ENCODE measurements around the gene KCNMA1. TPM values are rescaled to one million over a fixed set of nuclear protein-coding genes. Genes with fewer than 3 reads are reported as not detected.

The KCNMA1 gene
- total RNA-seq, 3 donors from 2014 or later: 13.6 to 37.8 (median 15.1) TPM

DNA sequence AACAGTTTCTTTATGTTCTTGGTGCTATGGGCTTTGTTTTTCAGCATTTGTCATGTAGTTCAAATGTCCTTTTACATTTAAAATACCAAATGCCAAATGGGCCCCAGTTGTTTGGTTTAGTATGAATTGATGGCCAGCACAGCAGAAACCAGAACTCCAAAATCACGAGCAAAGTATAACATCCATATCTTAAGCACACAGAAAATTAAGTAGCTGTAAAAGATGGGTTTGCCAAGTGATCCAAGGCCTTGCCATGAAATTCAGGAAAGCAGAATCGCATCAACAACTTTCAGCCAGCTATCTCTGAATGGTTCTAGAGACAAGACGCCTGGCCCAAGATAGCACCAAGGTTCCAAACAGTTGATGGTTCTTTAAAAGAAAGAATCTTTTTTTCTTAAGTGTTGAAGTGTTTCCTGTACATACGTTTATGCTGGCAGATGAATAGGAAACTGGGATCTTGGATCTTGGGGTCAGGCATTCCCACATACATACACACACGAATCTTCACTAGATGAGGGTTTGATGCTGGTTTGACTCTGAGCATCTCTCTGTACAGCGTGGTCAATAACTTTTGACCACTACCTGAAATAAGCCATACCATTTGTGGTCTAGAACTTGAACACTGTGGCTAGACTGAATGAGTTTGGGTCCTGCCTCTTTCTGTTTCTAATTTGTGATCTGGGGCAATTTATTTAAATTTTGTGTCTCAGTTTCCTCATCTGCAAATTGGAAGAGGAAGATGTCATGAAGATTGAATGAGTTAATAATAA is 711.8 kb downstream of the KCNMA1 start:
- Histone ChIP-seq H3K9me3 (no peaks in the 10 kb centered on the region), H3K4me1 (no peaks in the 10 kb centered on the region), H3K27me3 (no peaks in the 10 kb centered on the region), H3K4me3 (no peak overlapping the region), H3K27ac (no peak overlapping the region), H3K36me3 (no peaks in the 10 kb centered on the region)
- no peak for DNase-seq (ENCODE audit: low spot score in 2 of 2)
- TF ChIP-seq, protein P1, sequence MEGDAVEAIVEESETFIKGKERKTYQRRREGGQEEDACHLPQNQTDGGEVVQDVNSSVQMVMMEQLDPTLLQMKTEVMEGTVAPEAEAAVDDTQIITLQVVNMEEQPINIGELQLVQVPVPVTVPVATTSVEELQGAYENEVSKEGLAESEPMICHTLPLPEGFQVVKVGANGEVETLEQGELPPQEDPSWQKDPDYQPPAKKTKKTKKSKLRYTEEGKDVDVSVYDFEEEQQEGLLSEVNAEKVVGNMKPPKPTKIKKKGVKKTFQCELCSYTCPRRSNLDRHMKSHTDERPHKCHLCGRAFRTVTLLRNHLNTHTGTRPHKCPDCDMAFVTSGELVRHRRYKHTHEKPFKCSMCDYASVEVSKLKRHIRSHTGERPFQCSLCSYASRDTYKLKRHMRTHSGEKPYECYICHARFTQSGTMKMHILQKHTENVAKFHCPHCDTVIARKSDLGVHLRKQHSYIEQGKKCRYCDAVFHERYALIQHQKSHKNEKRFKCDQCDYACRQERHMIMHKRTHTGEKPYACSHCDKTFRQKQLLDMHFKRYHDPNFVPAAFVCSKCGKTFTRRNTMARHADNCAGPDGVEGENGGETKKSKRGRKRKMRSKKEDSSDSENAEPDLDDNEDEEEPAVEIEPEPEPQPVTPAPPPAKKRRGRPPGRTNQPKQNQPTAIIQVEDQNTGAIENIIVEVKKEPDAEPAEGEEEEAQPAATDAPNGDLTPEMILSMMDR (IDR thresholded peaks at IDR 0.05): no peak
- no peak for TF ChIP-seq POLR2AphosphoS5 (IDR thresholded peaks at IDR 0.05)
- TF ChIP-seq POLR2A (IDR thresholded peaks at IDR 0.05): no peak
- intact Hi-C loops (cut with DNase I; ENCODE audit: low total_unique reads): no loop called here

DNA sequence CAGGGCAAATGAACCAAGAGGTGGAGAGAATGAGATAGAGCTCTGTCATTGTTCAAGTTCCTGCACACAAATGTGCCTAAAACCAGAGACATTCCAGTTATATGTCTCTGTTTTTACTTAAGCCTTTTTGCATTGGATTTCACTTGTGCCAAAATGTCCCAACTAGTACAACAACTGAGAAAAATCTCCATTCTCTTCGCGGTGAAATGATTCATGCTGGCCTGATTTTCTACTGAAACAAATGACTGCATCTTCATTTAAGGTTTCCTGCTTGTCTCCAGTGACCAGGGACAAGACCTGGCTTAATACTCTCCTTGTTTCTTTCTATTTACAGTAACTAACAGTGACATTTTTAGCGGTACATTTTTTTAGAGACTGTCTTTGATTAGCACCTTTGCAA is 714.9 kb downstream of the KCNMA1 start:
- H3K4me1 ChIP-seq: no peaks in the 10 kb centered on the region
- H3K9me3 ChIP-seq: no peaks in the 10 kb centered on the region
- intact Hi-C loops (cut with DNase I; ENCODE audit: low total_unique reads): no loop called here
- TF ChIP-seq, protein P1 (IDR thresholded peaks at IDR 0.05): no peak
- TF ChIP-seq POLR2A (IDR thresholded peaks at IDR 0.05) (no peak), POLR2AphosphoS5 (IDR thresholded peaks at IDR 0.05) (no peak)
- H3K27ac ChIP-seq: no peak overlapping the region
- no peak overlapping the region for H3K4me3 ChIP-seq
- no peak for DNase-seq (ENCODE audit: low spot score in 2 of 2)
- no peaks in the 10 kb centered on the region for H3K36me3 ChIP-seq
- H3K27me3 ChIP-seq: no peaks in the 10 kb centered on the region

DNA sequence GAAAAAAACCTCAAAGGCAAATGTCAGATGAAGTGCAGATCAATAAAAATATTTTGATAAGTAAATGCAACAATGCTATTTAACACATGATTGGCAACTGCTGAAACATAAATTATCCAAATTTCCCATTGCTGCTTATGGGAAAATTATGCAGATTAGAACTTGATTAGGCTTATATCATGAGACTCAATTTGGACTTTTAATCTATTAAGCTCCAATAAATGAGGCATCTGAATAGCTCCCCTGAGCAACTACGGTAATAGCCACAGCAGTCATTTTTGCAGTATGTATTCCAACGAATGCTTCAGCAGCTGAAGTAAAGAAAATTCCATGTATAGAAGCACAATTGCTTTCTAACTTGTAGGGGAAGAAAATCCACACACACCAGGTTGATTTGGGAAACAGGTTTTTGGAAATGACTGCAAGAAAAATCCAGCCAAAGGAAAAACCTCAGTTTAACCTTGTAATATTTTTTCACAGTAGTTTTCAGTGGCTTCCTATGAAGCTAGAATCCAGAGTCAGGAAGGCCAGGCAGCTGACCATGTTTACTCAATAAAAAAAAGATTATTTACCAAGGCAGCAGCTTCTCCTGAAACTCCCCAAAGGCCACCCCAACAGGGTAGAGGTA is 716.1 kb downstream of the KCNMA1 start:
- Histone ChIP-seq H3K4me1 (no peaks in the 10 kb centered on the region), H3K27ac (no peak overlapping the region), H3K36me3 (no peaks in the 10 kb centered on the region), H3K4me3 (no peak overlapping the region), H3K9me3 (no peaks in the 10 kb centered on the region), H3K27me3 (no peaks in the 10 kb centered on the region)
- TF ChIP-seq, protein P1 (IDR thresholded peaks at IDR 0.05): no peak
- no peak for TF ChIP-seq POLR2A (IDR thresholded peaks at IDR 0.05)
- TF ChIP-seq POLR2AphosphoS5 (IDR thresholded peaks at IDR 0.05): no peak
- intact Hi-C loops (cut with DNase I; ENCODE audit: low total_unique reads): no loop called here
- DNase-seq (ENCODE audit: low spot score in 2 of 2): no peak

DNA sequence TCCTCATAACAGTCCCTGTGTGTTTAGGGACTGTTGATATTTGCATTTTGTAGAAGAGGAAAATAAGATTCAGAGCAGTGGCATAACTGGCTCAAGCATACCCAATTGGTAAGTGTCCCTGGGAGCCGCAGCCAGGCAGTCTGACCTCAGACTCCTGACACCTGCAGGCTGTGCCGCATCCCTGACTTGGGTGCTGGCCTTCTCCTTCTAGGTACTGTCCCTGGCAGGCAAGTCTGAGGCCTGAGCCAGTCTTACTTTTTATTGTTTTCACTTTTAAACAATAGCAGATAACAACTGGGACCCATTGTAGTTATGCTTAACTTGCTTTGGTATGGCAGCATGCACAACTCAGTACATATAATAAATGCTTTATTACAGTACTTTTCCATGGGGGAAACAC is 717.0 kb downstream of the KCNMA1 start:
- intact Hi-C loops (cut with DNase I; ENCODE audit: low total_unique reads): no loop called here
- no peaks in the 10 kb centered on the region for H3K4me1 ChIP-seq
- DNase-seq (ENCODE audit: low spot score in 2 of 2): no peak
- H3K36me3 ChIP-seq: no peaks in the 10 kb centered on the region
- H3K27ac ChIP-seq: no peak overlapping the region
- H3K9me3 ChIP-seq: no peaks in the 10 kb centered on the region
- no peaks in the 10 kb centered on the region for H3K27me3 ChIP-seq
- H3K4me3 ChIP-seq: no peak overlapping the region
- TF ChIP-seq, protein P1 (IDR thresholded peaks at IDR 0.05): no peak
- TF ChIP-seq POLR2A (IDR thresholded peaks at IDR 0.05) (no peak), POLR2AphosphoS5 (IDR thresholded peaks at IDR 0.05) (no peak)

DNA sequence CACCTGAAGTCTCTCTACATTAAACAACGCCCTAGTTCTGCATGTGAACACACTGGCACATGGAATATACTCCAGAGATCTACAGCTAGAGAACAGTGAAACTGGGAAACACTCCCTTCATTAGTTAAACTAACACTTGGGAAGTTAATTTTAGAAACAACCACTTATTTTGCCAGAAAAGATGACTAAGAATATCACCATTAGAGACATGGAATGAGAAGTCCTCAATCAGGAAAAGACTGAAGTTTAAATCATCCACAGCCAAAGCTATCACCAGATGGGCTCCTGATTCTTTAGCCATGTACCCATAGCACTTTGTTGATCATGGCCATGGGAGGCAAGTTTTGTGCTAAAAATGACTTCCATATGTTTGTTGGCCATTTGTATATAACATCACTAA is 719.5 kb downstream of the KCNMA1 start:
- H3K36me3 ChIP-seq: no peaks in the 10 kb centered on the region
- H3K27me3 ChIP-seq: no peaks in the 10 kb centered on the region
- H3K9me3 ChIP-seq: no peaks in the 10 kb centered on the region
- no peak for TF ChIP-seq POLR2AphosphoS5 (IDR thresholded peaks at IDR 0.05)
- TF ChIP-seq POLR2A (IDR thresholded peaks at IDR 0.05): no peak
- TF ChIP-seq, protein P1 (IDR thresholded peaks at IDR 0.05): no peak
- no peaks in the 10 kb centered on the region for H3K4me1 ChIP-seq
- no peak overlapping the region for H3K27ac ChIP-seq
- intact Hi-C loops (cut with DNase I; ENCODE audit: low total_unique reads): no loop called here
- no peak for DNase-seq (ENCODE audit: low spot score in 2 of 2)
- H3K4me3 ChIP-seq: no peak overlapping the region
